Activated CD4-positive, CD25-positive, alpha-beta regulatory T cell treated with anti-CD3 and anti-CD28 coated beads, Interleukin-2, amount 50 U/mL, for 16 hours (primary cell): ENCODE data around the gene ATF7.

ENCODE experiments used
- DNase-seq: peaks from one replicate; pipeline ENCODE4 v3.0.0-alpha.2; 2020; ENCODE audit warnings: low read depth, low spot score

The ATF7 gene

DNA sequence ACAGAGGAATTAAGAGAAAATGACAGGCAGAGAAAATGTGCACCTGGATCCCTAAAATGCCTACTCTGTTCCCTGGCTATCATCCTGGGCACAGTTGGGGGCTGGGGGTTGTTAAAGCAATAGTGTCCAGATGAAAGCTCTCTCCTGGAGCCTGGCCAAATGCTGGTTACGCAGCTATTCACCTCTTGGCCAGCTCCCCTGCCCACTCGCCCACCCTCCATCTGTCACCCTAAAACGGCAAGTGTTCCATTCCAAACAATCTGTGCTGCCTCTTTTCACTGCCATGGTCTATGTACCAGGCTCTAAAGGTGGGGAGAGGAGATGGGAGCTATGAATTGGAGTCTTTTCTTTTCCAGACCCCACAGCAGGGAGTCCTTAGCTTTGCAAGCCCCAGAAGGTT lies 94.2 kb downstream of the ATF7 start:
- no peak for DNase-seq

GRCh38 chr12:53530920-53531319 lies 95.3 kb downstream of the ATF7 start:
- no peak for DNase-seq

GRCh38 chr12:53530061-53530460 lies 96.1 kb downstream of the ATF7 start:
- DNase-seq = no peak

GRCh38 chr12:53524476-53524875 lies 101.7 kb downstream of the ATF7 start:
- DNase-seq = no peak

- DNase-seq = no peak
Measured at GRCh38 chr12:53523131-53523530, 103.1 kb downstream of the ATF7 start.

- no peak for DNase-seq
Measured at GRCh38 chr12:53518381-53518780, 107.8 kb downstream of the ATF7 start.

DNA sequence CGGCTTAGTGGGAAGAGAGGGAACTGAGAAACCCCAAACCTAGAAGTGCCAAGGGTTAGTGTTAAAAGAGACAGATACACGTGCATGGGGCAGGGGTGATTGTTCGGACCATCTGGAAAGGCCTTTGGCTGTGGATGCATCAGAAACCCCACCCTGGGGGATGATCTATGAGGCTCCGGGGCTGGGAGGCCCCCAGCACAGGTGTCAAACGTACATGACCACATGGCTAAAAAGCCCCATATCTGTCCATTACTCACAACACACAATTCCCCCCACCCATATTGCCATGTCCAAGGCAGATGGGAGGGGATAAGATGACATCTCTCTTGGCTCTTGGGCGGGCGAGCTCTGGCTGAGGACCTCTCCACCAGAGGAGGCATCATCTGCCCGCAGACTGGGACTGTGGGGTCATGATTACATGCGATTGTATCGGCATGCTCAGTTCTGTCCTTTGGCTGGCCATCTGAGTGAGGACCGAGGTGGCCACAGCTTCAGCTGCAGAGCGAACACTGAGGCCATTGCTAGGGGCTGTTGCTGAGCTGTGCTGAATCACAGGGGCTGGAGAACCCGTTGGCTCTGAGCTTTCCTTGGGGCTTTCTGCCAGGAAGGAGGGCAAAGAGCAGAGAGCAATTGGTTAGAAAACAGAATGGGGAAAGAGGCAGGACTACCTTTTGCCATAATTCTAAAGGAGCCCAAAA lies 109.3 kb downstream of the ATF7 start:
- DNase-seq = no peak

- no peak for DNase-seq
Measured at GRCh38 chr12:53515291-53515680, 110.9 kb downstream of the ATF7 start.

GRCh38 chr12:53514628-53515290 lies 111.4 kb downstream of the ATF7 start:
- no peak for DNase-seq

DNA sequence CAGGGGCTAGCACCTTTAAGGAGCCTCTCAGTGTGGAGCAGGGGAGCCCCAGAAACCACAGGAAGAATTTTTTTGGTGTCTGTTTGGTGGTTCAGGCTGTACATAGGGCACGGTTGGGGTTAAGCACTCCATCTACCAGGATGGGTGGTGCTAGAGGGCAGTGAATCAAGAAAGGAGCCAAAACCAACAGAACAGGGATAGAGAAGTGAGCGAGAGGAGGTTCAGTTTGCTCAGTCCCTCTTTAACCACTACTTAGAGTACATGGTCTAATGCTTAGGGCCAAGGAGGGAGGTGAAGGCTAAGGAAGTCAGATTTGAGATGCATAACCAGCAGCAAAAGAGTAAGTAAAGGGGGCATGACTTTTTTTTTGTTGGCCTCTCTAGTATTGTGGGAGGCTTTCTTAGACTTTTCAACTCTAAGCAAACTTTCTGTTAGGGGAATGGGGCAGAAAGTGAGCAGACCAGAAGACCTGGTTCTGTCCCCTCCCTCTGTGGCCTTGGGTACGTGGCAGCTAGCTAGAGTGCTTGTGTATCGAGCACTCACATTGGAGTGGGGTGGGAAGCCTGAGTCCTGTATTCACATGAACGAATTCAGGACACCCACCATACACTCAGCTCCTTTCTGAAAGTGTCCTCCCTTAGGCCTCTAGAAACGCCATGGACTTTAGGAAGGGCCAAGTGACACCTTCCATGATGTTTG lies 112.3 kb downstream of the ATF7 start:
- DNase-seq = no peak

GRCh38 chr12:53510181-53510812 lies 115.9 kb downstream of the ATF7 start:
- no peak for DNase-seq

- DNase-seq = peak; percentile 63
Measured at GRCh38 chr12:53508534-53509170, 117.5 kb downstream of the ATF7 start.

- DNase-seq = no peak
Measured at GRCh38 chr12:53507603-53507885, 118.6 kb downstream of the ATF7 start.

DNA sequence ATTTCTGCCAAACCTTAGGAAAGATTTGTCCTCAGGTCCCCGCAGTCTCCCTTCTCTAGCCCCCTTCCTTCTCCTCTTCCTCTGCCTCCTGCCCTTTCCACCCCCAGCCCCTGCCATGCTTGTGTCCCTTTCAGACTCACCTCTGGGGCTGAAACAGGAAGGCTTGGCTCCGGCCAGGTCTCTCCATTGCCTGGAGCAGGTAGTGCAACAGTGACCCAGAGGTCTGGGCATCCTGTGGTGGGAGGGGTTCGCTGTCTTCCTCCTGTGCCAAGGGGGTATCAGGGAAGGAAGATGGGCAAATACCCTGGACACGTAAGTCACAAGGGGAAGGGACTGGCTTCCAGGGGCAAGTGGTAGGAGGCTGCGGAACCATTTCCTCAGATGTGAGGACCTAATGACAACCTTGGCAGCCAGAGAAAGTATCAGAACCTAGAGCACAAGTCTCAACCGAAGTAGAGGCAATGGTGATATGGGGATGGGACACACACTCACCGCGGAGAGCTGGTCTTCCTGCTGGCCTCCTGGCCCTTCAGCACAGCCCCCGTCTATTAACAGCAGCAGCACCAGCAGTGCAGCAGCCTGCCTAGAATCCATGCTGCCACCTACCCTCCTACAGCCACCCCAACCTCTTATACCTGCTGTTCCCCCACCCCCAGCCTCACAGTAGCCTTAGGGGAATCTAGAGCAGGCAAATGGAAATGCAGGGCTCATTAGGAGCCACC lies 119.1 kb downstream of the ATF7 start, which contains the start of gene NPFF:
NPFF (minus strand) TSS at position 604 of the 722 bp plus-strand sequence; CDS start at position 594, 10 bp downstream.
- DNase-seq = no peak

- no peak for DNase-seq
Measured at GRCh38 chr12:53506450-53506785, 119.8 kb downstream of the ATF7 start.

- DNase-seq = no peak
Measured at GRCh38 chr12:53505555-53506449, 120.4 kb downstream of the ATF7 start.

DNA sequence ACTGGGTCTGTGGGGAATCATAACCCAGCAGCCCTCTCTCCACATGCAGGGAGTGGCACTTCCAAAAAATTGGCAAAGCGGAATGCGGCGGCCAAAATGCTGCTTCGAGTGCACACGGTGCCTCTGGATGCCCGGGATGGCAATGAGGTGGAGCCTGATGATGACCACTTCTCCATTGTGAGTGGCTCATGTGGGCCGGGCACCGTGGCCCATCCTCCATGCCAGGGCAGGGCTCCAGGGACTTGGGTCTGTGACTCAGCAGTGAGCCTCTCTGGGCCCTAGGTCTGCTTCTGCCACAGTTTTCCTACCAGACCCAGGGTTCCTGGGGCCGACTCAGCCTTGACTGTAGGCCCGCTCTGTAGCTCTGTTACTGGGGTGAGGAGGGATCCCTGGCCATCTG lies 121.1 kb downstream of the ATF7 start:
- no peak for DNase-seq

GRCh38 chr12:53504004-53504920 lies 121.9 kb downstream of the ATF7 start:
- DNase-seq = no peak

DNA sequence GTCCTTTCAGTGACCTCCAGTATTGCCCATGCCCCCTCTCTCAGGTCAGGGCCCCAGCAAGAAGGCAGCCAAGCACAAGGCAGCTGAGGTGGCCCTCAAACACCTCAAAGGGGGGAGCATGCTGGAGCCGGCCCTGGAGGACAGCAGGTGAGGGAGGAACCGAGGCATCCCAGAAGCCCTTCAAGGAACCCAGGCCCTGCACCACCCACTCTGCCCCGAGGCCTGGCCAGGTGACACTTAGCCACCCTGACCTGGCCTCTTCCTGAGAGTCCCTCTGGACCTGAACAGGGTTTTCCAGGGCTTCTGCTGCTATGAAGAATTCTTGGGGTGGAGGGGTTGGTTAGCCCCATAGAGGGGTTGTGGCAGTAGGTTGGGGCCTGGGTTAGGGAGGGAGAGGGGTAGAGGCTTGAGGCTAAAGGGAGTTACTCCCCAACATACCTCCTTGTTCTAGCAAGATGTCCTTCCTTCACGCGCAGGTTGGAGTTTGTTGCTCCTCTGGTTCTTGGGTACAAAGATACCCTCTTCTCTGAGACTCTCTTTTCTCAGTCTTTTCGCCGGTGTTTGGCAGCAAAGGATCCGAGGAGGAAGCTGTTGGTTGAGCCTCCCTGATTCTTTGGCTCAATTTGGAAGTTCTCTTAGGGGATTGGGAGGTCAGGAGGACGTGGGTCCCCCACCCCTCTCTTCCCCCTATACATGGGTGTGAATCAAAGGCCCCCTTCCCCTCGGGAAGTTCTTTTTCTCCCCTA lies 123.0 kb downstream of the ATF7 start:
- no peak for DNase-seq
